Natural killer cell treated with Interleukin-12 subunit alpha and Interleukin-12 subunit beta and Interleukin-15 and Interleukin-18, amount 100 ng/mL, for 72 hours (primary cell): ENCODE data around the gene TENT4B. TPM values are rescaled to one million over a fixed set of nuclear protein-coding genes. Genes with fewer than 3 reads are reported as not detected.

Source experiments
- ATAC-seq, 2 donors: fragments of 150-1000 bp; cut with Tn5 transposase in 1 of 2; sonication (Bioruptor Pico), chemical (Tn5 transposase) in 1 of 2; 2 replicates each; pipeline ENCODE4 v1.10.0; 2021
- DNase-seq: peaks from one replicate; pipeline ENCODE4 v3.0.0; 2022; ENCODE audit warnings: low spot score
- H3K27ac Mint-ChIP-seq, 2 donors: 1 replicate in 1 of 2; 2 replicates in 1 of 2; pipeline ENCODE4 v1.8.0; 2022; ENCODE audit warnings: mixed read lengths in 2 of 2, mild to moderate bottlenecking in 1 of 2, moderate library complexity in 1 of 2
- H3K27me3 Mint-ChIP-seq, 2 donors: 1 replicate in 1 of 2; 2 replicates in 1 of 2; pipeline ENCODE4 v1.8.0; 2022; ENCODE audit warnings: mixed read lengths in 2 of 2
- H3K36me3 Mint-ChIP-seq: one replicate; pipeline ENCODE4 v1.8.0; 2022; ENCODE audit warnings: mixed read lengths
- H3K4me1 Mint-ChIP-seq, 2 donors: 1 replicate in 1 of 2; 2 replicates in 1 of 2; pipeline ENCODE4 v1.8.0; 2022; ENCODE audit warnings: low read depth in 2 of 2, mixed read lengths in 2 of 2, mild to moderate bottlenecking in 1 of 2
- H3K4me3 Mint-ChIP-seq: one replicate; pipeline ENCODE4 v1.8.0; 2022; ENCODE audit warnings: mixed read lengths
- H3K9me3 Mint-ChIP-seq: 2 replicates; pipeline ENCODE4 v1.8.0; 2022; ENCODE audit warnings: mixed read lengths
- total RNA-seq, 2 donors: library from RNA; stranded (reverse); gene quantifications; one replicate each; pipeline ENCODE4 v1.2.3, GENCODE V29; 2022

The TENT4B gene
- total RNA-seq, 2 donors from 2014 or later = 13.1 to 17.5 TPM

GRCh38 chr16:50273382-50273690 is 120.2 kb downstream of the TENT4B start:
- peaks cover 3% of the 10 kb centered on the region for H3K36me3 Mint-ChIP-seq
- H3K27me3 Mint-ChIP-seq = no peaks in the 10 kb centered on the region
- DNase-seq (peak; percentile 44), ATAC-seq (no peak)
- H3K4me1 Mint-ChIP-seq = peaks cover 78 to 82% of the 10 kb centered on the region in 2 donors
- peaks cover 1% of the 10 kb centered on the region for H3K9me3 Mint-ChIP-seq
- peak overlapping the region; percentile 98 to 100 for H3K27ac Mint-ChIP-seq
- H3K4me3 Mint-ChIP-seq = peak overlapping the region; percentile 86

GRCh38 chr16:50273888-50274325 is 120.8 kb downstream of the TENT4B start:
- Mint-ChIP-seq H3K36me3 (peaks cover 8% of the 10 kb centered on the region), H3K27ac (peak overlapping the region; percentile 98 to 100), H3K27me3 (no peaks in the 10 kb centered on the region), H3K4me1 (peaks cover 81 to 83% of the 10 kb centered on the region in 2 donors), H3K4me3 (peak overlapping the region; percentile 86), H3K9me3 (peaks cover 4% of the 10 kb centered on the region)
- DNase-seq (no peak), ATAC-seq (peak; percentile 0 to 39)

- H3K36me3 Mint-ChIP-seq = peaks cover 8% of the 10 kb centered on the region
- DNase-seq = peak; percentile 82
- H3K4me1 Mint-ChIP-seq = peaks cover 81 to 83% of the 10 kb centered on the region in 2 donors
- peak; percentile 73 to 80 for ATAC-seq
- peak overlapping the region; percentile 86 for H3K4me3 Mint-ChIP-seq
- peaks cover 4% of the 10 kb centered on the region for H3K9me3 Mint-ChIP-seq
- H3K27me3 Mint-ChIP-seq = no peaks in the 10 kb centered on the region
- peak overlapping the region; percentile 98 to 100 for H3K27ac Mint-ChIP-seq
Measured at GRCh38 chr16:50274326-50275097, 121.4 kb downstream of the TENT4B start.

- Mint-ChIP-seq H3K4me3 (peak overlapping the region; percentile 86), H3K36me3 (peaks cover 8% of the 10 kb centered on the region), H3K4me1 (peaks cover 81 to 83% of the 10 kb centered on the region in 2 donors), H3K27ac (peak overlapping the region; percentile 98 to 100), H3K27me3 (no peaks in the 10 kb centered on the region), H3K9me3 (peaks cover 4% of the 10 kb centered on the region)
- ATAC-seq (no peak), DNase-seq (peak; percentile 18)
Measured at GRCh38 chr16:50275098-50275415, 122.0 kb downstream of the TENT4B start.

GRCh38 chr16:50275428-50276325 is 122.6 kb downstream of the TENT4B start:
- peaks cover 8% of the 10 kb centered on the region for H3K36me3 Mint-ChIP-seq
- no peaks in the 10 kb centered on the region for H3K27me3 Mint-ChIP-seq
- H3K9me3 Mint-ChIP-seq = peaks cover 4% of the 10 kb centered on the region
- H3K4me1 Mint-ChIP-seq = peaks cover 81 to 85% of the 10 kb centered on the region in 2 donors
- H3K27ac Mint-ChIP-seq = peak overlapping the region; percentile 98 to 100
- H3K4me3 Mint-ChIP-seq = peak overlapping the region; percentile 86
- DNase-seq (no peak), ATAC-seq (no peak)

- Mint-ChIP-seq H3K4me3 (peak overlapping the region; percentile 86), H3K27ac (peak overlapping the region; percentile 98 to 100), H3K36me3 (peaks cover 8% of the 10 kb centered on the region), H3K4me1 (peaks cover 76 to 82% of the 10 kb centered on the region in 2 donors), H3K27me3 (no peaks in the 10 kb centered on the region), H3K9me3 (peaks cover 4% of the 10 kb centered on the region)
- ATAC-seq = no peak
- DNase-seq = no peak
Measured at GRCh38 chr16:50276326-50276640, 123.2 kb downstream of the TENT4B start.

- peaks cover 4% of the 10 kb centered on the region for H3K9me3 Mint-ChIP-seq
- peak overlapping the region; percentile 98 to 100 for H3K27ac Mint-ChIP-seq
- H3K36me3 Mint-ChIP-seq = peaks cover 8% of the 10 kb centered on the region
- DNase-seq (no peak), ATAC-seq (no peak)
- peak overlapping the region; percentile 79 for H3K4me3 Mint-ChIP-seq
- H3K4me1 Mint-ChIP-seq = peaks cover 78 to 85% of the 10 kb centered on the region in 2 donors
- H3K27me3 Mint-ChIP-seq = no peaks in the 10 kb centered on the region
Measured at GRCh38 chr16:50276801-50277555, 123.9 kb downstream of the TENT4B start.

- H3K4me1 Mint-ChIP-seq = peaks cover 78 to 86% of the 10 kb centered on the region in 2 donors
- H3K27me3 Mint-ChIP-seq = no peaks in the 10 kb centered on the region
- H3K9me3 Mint-ChIP-seq = peaks cover 4% of the 10 kb centered on the region
- peaks cover 8% of the 10 kb centered on the region for H3K36me3 Mint-ChIP-seq
- ATAC-seq (no peak), DNase-seq (no peak)
- H3K4me3 Mint-ChIP-seq = peak overlapping the region; percentile 79
- H3K27ac Mint-ChIP-seq = peak overlapping the region; percentile 98 to 100
Measured at GRCh38 chr16:50278251-50278650, 125.1 kb downstream of the TENT4B start.

- Mint-ChIP-seq H3K27ac (peak overlapping the region; percentile 98 to 100), H3K36me3 (peaks cover 8% of the 10 kb centered on the region), H3K4me1 (peaks cover 76 to 85% of the 10 kb centered on the region in 2 donors), H3K27me3 (no peaks in the 10 kb centered on the region), H3K9me3 (peaks cover 4% of the 10 kb centered on the region), H3K4me3 (peak overlapping the region; percentile 79)
- ATAC-seq = no peak
- DNase-seq = no peak
Measured at GRCh38 chr16:50279504-50279865, 126.4 kb downstream of the TENT4B start.

GRCh38 chr16:50280932-50281331 is 127.8 kb downstream of the TENT4B start:
- peaks cover 4% of the 10 kb centered on the region for H3K9me3 Mint-ChIP-seq
- H3K4me3 Mint-ChIP-seq = peak overlapping the region; percentile 90
- ATAC-seq (no peak), DNase-seq (no peak)
- peaks cover 8% of the 10 kb centered on the region for H3K36me3 Mint-ChIP-seq
- peak overlapping the region; percentile 96 to 98 for H3K27ac Mint-ChIP-seq
- no peaks in the 10 kb centered on the region for H3K27me3 Mint-ChIP-seq
- H3K4me1 Mint-ChIP-seq = peaks cover 81 to 90% of the 10 kb centered on the region in 2 donors

Other genes starting within 250 kb of the TENT4B start
- 10 to 100 TPM; 22.1 to 26.6 TPM for gene CNEP1R1, start 128.1 kb upstream of the TENT4B start, total RNA-seq
- gene HEATR3, start 87.3 kb upstream of the TENT4B start, total RNA-seq = 10 to 100 TPM; 25.4 to 46.6 TPM
- gene ADCY7, start 113.2 kb downstream of the TENT4B start, total RNA-seq = 100 to 1,000 TPM; 135 to 186 TPM
- gene BRD7, start 215.7 kb downstream of the TENT4B start, total RNA-seq = 10 to 100 TPM; 64.1 to 91.4 TPM